Measurements from ENCODE around the gene RIMBP2. TPM values are rescaled to one million over a fixed set of nuclear protein-coding genes. Genes with fewer than 3 reads are reported as not detected.

The RIMBP2 gene
- total and polyA plus RNA-seq, 2 experiments from 2014 or later = 0.31 to 0.37 TPM

- H3K27ac ChIP-seq (ENCODE audit: low read depth) = no peak overlapping the region
- no peaks in the 10 kb centered on the region for H3K79me2 ChIP-seq (replicated peaks; ENCODE audit: insufficient read depth)
- H3K9me2 ChIP-seq (ENCODE audit: insufficient read depth) = no peaks in the 10 kb centered on the region
- no peaks in the 10 kb centered on the region for H3K4me1 ChIP-seq (ENCODE audit: insufficient read depth)
- 0 out of 2 replicates have a peak, but pooled peaks cover under 1% of the 10 kb centered on the region for H3K36me3 ChIP-seq (ENCODE audit: insufficient read depth)
- H3K4me2 ChIP-seq = no peak overlapping the region
- Mint-ChIP-seq H3K9me3 (peaks cover 96% of the 10 kb centered on the region), H3K27ac (no peak overlapping the region), H3K36me3 (ENCODE audit: low read depth) (peaks cover 19% of the 10 kb centered on the region; the same call in 2 of the 3 replicates), H3K4me3 (no peak overlapping the region), H3K4me1 (no peaks in the 10 kb centered on the region), H3K27me3 (ENCODE audit: insufficient read depth, low read depth, poor library complexity) (no peaks in the 10 kb centered on the region)
- no peaks in the 10 kb centered on the region for H3F3A ChIP-seq (replicated peaks; ENCODE audit: low read depth)
- TF ChIP-seq ZNF114 (CRISPR knock-in tag; IDR thresholded peaks at IDR 0.05) (no peak), STAT1 (IDR thresholded peaks at IDR 0.05; ENCODE audit: unreplicated experiment) (no peak), EZH2phosphoT487 (IDR thresholded peaks at IDR 0.05; ENCODE audit: unreplicated experiment) (no peak), CREB1 (CRISPR knock-in tag; IDR thresholded peaks at IDR 0.05; ENCODE audit: low read depth) (no peak), POLR2AphosphoS5 (IDR thresholded peaks at IDR 0.05; ENCODE audit: low read depth) (no peak), JUNB (IDR thresholded peaks at IDR 0.05; ENCODE audit: unreplicated experiment) (no peak), NANOG (IDR thresholded peaks at IDR 0.05; ENCODE audit: borderline replicate concordance) (no peak), ZNF331 (CRISPR knock-in tag; IDR thresholded peaks at IDR 0.05; ENCODE audit: low read depth) (no peak), CTCF (conservative IDR thresholded peaks at IDR 0.05; ENCODE audit: low read depth in 2 of 2) (no peak), EZH2 (IDR thresholded peaks at IDR 0.05; ENCODE audit: low read depth, unreplicated experiment) (no peak)
- TF ChIP-seq, protein P1, sequence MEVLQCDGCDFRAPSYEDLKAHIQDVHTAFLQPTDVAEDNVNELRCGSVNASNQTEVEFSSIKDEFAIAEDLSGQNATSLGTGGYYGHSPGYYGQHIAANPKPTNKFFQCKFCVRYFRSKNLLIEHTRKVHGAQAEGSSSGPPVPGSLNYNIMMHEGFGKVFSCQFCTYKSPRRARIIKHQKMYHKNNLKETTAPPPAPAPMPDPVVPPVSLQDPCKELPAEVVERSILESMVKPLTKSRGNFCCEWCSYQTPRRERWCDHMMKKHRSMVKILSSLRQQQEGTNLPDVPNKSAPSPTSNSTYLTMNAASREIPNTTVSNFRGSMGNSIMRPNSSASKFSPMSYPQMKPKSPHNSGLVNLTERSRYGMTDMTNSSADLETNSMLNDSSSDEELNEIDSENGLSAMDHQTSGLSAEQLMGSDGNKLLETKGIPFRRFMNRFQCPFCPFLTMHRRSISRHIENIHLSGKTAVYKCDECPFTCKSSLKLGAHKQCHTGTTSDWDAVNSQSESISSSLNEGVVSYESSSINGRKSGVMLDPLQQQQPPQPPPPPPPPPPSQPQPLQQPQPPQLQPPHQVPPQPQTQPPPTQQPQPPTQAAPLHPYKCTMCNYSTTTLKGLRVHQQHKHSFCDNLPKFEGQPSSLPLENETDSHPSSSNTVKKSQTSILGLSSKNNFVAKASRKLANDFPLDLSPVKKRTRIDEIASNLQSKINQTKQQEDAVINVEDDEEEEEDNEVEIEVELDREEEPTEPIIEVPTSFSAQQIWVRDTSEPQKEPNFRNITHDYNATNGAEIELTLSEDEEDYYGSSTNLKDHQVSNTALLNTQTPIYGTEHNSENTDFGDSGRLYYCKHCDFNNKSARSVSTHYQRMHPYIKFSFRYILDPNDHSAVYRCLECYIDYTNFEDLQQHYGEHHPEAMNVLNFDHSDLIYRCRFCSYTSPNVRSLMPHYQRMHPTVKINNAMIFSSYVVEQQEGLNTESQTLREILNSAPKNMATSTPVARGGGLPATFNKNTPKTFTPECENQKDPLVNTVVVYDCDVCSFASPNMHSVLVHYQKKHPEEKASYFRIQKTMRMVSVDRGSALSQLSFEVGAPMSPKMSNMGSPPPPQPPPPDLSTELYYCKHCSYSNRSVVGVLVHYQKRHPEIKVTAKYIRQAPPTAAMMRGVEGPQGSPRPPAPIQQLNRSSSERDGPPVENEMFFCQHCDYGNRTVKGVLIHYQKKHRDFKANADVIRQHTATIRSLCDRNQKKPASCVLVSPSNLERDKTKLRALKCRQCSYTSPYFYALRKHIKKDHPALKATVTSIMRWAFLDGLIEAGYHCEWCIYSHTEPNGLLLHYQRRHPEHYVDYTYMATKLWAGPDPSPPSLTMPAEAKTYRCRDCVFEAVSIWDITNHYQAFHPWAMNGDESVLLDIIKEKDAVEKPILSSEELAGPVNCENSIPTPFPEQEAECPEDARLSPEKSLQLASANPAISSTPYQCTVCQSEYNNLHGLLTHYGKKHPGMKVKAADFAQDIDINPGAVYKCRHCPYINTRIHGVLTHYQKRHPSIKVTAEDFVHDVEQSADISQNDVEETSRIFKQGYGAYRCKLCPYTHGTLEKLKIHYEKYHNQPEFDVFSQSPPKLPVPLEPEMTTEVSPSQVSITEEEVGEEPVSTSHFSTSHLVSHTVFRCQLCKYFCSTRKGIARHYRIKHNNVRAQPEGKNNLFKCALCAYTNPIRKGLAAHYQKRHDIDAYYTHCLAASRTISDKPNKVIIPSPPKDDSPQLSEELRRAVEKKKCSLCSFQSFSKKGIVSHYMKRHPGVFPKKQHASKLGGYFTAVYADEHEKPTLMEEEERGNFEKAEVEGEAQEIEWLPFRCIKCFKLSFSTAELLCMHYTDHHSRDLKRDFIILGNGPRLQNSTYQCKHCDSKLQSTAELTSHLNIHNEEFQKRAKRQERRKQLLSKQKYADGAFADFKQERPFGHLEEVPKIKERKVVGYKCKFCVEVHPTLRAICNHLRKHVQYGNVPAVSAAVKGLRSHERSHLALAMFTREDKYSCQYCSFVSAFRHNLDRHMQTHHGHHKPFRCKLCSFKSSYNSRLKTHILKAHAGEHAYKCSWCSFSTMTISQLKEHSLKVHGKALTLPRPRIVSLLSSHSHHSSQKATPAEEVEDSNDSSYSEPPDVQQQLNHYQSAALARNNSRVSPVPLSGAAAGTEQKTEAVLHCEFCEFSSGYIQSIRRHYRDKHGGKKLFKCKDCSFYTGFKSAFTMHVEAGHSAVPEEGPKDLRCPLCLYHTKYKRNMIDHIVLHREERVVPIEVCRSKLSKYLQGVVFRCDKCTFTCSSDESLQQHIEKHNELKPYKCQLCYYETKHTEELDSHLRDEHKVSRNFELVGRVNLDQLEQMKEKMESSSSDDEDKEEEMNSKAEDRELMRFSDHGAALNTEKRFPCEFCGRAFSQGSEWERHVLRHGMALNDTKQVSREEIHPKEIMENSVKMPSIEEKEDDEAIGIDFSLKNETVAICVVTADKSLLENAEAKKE (CRISPR knock-in tag; IDR thresholded peaks at IDR 0.05) = no peak
- TF ChIP-seq, protein P2, sequence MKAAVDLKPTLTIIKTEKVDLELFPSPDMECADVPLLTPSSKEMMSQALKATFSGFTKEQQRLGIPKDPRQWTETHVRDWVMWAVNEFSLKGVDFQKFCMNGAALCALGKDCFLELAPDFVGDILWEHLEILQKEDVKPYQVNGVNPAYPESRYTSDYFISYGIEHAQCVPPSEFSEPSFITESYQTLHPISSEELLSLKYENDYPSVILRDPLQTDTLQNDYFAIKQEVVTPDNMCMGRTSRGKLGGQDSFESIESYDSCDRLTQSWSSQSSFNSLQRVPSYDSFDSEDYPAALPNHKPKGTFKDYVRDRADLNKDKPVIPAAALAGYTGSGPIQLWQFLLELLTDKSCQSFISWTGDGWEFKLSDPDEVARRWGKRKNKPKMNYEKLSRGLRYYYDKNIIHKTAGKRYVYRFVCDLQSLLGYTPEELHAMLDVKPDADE (IDR thresholded peaks at IDR 0.05) = no peak
- TF ChIP-seq, protein P3, sequence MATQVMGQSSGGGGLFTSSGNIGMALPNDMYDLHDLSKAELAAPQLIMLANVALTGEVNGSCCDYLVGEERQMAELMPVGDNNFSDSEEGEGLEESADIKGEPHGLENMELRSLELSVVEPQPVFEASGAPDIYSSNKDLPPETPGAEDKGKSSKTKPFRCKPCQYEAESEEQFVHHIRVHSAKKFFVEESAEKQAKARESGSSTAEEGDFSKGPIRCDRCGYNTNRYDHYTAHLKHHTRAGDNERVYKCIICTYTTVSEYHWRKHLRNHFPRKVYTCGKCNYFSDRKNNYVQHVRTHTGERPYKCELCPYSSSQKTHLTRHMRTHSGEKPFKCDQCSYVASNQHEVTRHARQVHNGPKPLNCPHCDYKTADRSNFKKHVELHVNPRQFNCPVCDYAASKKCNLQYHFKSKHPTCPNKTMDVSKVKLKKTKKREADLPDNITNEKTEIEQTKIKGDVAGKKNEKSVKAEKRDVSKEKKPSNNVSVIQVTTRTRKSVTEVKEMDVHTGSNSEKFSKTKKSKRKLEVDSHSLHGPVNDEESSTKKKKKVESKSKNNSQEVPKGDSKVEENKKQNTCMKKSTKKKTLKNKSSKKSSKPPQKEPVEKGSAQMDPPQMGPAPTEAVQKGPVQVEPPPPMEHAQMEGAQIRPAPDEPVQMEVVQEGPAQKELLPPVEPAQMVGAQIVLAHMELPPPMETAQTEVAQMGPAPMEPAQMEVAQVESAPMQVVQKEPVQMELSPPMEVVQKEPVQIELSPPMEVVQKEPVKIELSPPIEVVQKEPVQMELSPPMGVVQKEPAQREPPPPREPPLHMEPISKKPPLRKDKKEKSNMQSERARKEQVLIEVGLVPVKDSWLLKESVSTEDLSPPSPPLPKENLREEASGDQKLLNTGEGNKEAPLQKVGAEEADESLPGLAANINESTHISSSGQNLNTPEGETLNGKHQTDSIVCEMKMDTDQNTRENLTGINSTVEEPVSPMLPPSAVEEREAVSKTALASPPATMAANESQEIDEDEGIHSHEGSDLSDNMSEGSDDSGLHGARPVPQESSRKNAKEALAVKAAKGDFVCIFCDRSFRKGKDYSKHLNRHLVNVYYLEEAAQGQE (IDR thresholded peaks at IDR 0.05; ENCODE audit: unreplicated experiment) = no peak
- no peaks in the 10 kb centered on the region for H4K20me1 ChIP-seq (replicated peaks; ENCODE audit: insufficient read depth)
- DNase-seq (ENCODE audit: low spot score) (no peak), ATAC-seq (no peak)
- H2AFZ ChIP-seq = no peak overlapping the region
- H3K4me3 ChIP-seq = no peak overlapping the region
- no peaks in the 10 kb centered on the region for H3K27me3 ChIP-seq (ENCODE audit: insufficient read depth)
Measured at GRCh38 chr12:130603396-130603965, 112.6 kb downstream of the RIMBP2 start.
